Dermis blood vessel endothelial cell (primary cell): ENCODE data around the gene MMP26. TPM values are rescaled to one million over a fixed set of nuclear protein-coding genes. Genes with fewer than 3 reads are reported as not detected.

Source experiments
- DNase-seq: peaks from one replicate; pipeline ENCODE4 v3.0.0; 2010
- total RNA-seq: library from RNA; depleted of rRNA; stranded (reverse); fragments of >200 nt; gene quantifications from 2 replicates; pipeline ENCODE4 v1.2.3, GENCODE V29; 2014

The MMP26 gene
- not detected in 2 replicates for total RNA-seq

DNA sequence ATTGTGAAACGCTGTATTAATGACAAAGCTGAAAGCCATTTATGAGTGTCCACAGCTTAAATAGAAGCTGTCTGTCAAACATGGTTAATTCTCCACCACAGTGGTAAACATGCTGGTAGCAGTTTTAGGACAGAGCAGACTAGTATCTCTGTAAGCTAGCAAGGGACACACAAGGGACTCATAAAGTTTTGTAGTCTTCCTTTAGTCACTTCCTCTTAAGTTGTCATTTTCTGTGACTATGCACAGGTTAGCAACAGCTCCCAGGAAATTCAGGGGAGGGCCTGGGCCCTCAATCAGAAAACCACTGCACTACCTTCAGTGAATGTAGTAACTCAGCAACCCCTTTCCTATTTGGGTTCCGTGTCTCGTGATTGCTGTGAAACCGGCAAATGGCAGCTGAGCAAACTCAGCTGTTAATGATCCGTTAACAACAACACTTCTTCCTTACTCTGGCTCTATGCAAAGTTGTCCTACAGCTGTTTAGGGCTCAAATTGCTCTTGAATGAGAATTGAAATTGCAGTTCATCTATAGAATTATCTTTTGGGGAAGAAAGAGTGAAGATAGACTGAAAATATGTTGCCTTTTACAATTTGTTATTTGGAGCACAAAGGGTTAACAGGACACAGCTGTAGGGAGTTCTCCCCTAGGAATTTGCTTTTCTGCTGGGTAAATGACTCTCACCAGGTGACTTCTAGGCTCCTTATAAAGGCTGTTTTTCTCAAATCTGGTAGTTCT, at the start of gene MMP26:
MMP26 (plus strand) TSS at position 731 of the 736 bp plus-strand sequence.
- DNase-seq = no peak

DNA sequence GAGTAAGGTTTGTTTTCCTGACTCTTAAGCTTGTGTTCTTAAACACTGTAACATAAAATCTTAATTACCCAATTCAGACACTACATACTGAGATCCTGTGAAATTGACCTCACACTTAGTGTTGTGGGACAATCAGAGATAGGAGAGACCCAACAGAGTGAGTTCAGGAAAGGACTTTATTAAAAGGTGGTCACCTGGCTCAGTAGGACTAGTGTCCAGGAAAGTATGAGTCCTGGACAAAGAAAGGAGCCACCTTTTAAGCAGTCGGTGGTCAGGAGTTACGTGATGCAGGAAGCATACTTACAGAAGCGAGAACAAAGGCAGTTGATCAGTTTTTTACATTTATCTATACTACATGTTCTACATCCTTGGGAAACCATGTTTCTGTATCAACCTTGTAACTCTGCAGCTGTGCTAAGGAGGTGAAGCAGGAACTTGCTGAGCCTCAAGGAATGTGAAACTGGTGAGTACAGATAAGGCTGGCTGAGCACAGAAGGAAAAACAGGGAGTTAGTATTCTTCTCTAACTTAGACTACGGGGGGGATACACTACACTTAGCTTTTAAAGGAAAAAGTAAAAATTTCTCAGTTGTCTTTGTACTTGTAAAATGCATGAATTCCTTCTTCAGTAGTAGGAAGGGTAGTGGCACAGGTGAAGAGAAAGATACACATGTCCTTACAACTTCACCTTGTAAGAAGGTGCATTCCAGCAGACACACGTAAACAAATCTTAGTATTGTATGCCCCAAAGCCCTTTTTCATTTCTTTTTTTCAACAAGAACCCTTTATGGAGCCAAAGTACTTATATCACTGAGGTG, 45.7 kb upstream of the MMP26 start:
- no peak for DNase-seq

DNA sequence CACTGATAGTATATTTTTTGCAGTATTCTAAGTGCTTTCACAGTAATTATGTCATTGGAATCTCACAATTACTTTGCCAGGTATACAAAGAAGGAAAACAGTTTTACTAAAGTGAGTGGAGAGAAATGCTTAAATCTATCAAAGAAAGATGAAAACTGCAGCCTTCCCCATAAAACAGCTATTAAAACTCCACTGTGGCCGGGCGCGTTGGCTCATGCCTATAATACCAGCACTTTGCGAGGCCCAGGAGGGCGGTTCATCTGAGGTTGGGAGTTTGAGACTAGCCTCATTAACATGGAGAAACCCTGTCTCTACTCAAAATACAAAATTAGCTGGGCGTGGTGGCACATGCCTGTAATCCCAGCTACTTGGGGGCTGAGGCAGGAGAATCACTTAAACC, 41.7 kb upstream of the MMP26 start:
- no peak for DNase-seq

- DNase-seq = no peak
These were observed 40.4 kb upstream of the MMP26 start for GRCh38 chr11:4664183-4664582.

GRCh38 chr11:4664786-4665185, 39.8 kb upstream of the MMP26 start:
- DNase-seq = no peak

DNA sequence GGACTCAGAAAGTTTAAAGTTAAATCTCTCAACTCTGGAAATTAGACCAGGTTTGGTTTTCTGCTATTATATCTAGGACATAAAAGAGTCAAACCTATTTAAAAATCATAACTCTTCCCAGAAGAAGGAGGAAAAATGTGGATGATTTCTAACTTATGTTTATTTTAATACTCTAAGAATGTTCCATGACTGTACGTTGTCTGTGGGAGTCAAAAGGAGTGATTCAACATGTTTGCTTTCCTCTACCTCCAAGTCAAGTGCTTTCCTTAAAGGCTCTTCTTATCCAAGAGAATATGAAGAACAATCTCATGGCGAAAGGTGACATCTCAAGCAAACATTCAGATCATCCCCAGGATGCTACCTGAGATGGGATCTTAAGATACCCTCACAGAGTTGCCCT, 39.2 kb upstream of the MMP26 start:
- DNase-seq = no peak

DNA sequence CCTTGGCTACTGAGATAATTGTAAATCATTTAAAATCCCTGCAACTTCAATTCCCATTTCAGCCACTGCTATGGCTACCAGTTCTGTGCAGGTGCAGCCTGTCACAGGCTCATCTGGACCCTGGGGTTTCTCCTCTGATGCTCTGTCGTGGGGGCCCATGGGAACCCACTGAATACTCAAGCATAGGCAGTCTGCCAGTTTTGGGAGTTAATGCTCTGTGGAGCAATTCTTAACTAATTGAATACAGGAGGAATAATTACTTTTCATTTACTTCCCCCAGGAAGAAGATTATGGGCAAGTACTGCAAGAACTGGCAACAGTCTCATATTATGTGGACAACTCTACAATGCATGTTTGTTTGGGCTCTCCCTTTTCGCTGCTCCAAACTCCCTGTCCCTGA, 32.8 kb upstream of the MMP26 start:
- no peak for DNase-seq

GRCh38 chr11:4672470-4672869, 32.1 kb upstream of the MMP26 start:
- DNase-seq = no peak

- DNase-seq = no peak
These were observed 30.8 kb upstream of the MMP26 start for GRCh38 chr11:4673781-4674180.

GRCh38 chr11:4677948-4678347, 26.6 kb upstream of the MMP26 start:
- no peak for DNase-seq

- DNase-seq = no peak
These were observed 24.2 kb upstream of the MMP26 start for GRCh38 chr11:4680341-4680740.

DNA sequence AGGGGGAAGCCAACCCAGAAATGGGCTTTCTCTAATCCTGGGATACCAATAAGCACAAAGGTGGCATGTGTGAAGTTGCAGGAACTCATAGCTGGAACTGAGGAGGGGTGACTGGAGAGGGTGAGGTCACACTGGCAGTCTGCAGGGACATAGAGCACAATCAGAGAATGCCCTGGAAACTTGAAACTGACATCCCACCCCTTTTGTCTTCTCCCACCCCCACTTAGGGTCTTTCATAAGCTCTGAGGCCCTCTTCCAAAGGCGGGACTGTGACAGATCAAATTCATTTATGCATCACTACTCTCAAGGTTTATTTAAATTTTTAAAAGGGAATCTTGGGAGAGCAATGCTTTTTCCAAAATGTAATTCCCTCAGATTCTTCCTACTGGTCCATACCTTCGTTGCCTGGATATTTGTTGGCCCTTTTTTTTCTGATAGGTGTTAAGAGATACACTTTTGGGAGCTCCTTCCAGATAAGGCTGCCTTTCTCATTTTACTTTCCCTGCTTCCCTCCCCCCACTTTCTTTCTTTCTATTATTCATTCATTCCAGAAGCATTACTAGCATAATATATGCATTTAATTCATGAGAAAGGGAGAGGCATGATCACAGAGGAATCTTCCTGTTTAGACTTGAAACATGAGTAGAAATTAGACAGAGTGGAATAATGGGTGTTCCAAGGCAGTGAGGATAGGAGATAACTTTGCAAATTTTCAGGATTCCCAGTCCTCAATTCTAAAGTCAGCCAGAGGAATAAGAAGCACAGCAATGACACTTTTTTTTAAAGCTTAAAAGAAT, 21.8 kb upstream of the MMP26 start:
- no peak for DNase-seq

DNA sequence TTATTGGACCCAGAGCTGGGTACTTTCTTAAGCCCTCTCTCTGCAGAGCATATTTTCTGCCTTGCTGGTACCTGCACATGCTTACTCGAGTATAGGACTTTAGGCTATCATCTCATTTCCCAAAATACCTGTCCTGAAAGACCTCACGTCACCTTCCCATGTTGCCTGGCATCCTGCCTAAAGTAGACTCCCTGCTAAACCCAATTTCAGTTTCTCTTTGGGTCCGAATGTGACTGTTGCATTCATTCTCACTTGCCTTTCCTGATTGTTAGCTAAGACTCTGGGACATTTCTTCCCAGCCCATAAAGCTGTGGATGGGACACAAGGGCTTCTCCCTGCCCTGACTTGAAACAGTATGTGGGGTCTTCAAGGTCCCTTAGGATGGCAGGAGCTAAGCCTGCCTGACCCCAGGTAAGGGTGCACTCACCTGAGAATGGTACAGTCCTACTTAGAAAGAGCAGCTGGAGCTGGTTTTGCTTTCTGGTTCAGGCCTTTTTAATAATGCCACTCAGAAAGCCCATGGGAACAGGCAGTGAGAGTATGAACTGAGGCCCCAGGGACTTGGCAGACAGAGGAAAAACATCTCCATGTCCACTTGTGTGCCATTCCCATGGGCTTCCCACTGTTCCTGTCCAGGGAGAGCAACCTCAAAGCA, 19.8 kb upstream of the MMP26 start:
- DNase-seq = no peak

DNA sequence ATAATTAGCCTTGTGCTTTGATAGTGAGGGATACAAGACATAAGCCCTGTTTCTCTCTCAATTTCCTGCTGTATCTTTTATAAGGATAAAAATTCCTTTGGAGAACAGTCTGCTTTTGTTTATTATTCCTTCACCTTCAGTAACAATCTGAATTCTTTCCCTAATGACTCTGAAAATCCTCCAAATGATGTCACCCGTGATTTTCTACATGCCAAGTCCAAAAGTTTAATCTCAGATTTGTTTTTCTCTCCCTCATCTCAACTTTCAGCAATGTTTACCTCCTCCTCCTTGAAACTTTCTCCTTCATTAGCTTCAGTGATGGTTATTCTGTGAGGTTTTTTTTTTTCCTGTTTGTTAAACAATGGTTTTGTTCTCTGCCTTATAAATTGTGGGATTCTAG, 9.1 kb upstream of the MMP26 start:
- DNase-seq = no peak

DNA sequence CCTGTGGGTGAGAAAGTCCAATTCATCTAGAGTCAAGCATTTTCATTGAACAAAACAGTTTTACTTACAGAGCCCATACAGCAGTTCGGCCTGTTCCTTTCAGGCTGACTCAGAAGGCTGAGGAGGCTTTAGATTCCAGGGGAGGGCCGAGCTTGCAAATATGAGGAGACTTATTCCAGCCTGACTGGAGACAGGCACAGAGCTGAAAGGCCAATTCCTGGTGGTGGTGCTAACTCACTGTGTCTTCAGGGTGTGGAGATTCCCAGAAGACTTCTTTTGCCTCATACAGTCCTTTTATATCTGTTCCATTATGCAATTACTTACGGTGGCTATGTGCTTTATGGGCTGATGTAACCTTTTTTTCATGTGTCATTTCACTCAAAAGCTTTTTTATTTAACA, 7.0 kb upstream of the MMP26 start, which contains the start of gene OR51E2:
OR51E2 (minus strand) TSS at position 269 of the 400 bp plus-strand sequence. CDS start 15,142 bp downstream, outside the sequence.
- no peak for DNase-seq

DNA sequence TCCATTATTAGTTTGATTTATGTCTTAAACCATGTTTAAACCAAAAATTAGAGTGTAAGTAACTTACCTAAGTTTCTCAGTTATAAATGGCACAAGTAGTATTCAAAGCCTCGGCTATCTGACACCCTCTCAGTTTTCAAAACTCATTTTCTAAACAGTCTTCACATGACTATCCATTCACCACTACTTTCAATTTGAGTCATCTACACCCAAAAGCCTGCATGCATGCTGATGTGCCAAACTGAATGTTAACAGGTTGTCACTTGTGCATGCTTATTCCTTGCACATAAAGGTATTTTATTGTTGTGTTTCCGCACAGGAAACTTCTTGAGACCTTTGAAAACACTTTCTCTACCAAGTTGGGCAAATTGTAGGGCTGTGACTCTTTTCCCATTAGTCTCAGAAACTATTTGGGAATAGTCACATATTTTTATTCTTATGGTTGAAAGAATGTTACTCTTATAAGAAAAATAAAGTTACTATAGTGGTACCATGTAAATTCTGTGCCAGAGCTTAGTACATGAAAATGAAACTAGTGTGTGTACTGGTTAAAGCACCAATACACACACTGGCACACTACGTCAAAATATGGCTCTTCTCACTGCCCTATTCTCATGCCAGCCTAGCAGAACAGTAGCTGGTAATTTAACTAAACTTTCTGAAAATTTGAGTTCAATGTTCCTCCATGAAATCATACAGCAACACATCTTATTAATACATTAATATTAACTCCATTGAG, 4.7 kb upstream of the MMP26 start:
- DNase-seq = no peak

DNA sequence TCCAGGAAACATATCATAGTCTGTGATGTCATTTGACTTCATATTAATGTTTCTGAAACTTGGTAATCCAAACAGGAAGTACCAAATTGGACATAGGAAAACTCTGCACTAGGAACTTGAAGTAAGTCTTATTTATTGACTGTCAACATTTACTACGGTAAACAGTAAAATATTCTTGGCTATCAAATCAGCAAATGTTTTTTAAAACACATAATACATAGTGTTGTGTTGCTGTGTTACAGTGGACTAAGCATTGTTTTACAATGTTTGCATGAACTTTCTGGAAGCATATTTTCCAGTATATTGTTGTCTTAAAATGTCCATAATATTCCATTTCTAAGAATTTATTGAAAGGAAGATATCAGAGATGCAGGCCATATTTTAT, 4.2 kb upstream of the MMP26 start:
- DNase-seq = no peak

- no peak for DNase-seq
These were observed 278 bp downstream of the MMP26 start for GRCh38 chr11:4704790-4705334.

DNA sequence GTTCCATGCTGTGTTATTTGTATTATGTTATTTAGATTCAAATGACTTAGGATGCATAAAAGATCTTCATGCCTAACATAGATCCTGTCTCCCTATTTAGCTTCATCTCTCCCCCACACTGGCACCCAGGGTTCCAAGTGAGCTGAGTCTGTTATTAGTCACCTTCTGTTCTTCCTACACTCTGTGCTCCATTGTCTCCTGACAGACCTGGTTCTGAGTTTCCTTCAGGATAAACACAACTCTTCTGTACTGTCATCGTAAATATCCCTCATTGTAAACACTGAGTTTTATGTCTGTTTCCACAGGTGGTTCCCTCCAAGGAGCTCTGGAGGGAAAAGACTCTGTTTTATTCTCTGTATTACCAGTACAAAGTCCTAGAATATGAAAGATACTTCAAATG, 8.7 kb downstream of the MMP26 start:
- no peak for DNase-seq

- DNase-seq = no peak
These were observed 9.7 kb downstream of the MMP26 start for GRCh38 chr11:4714300-4714699.
